NCI-H2029 treated with DMSO at 0.1 percent for 48 hours (cell line): ENCODE data around the gene TSEN2.
"Not testable (repeated sequence)": the region's sequence is repeated elsewhere in the genome, so short reads cannot be mapped to it uniquely, and the experiment has no call there.

Experiments
- DNase-seq: peaks from one replicate; lab custom pipeline; 2025; lab: John Stamatoyannopoulos, UW

TSEN2 gene

GRCh38 chr3:12484198-12484982 lies at the start of gene TSEN2:
TSEN2 (plus strand) TSS chr3:12484480; CDS start chr3:12489801, 5,321 bp downstream.
- DNase-seq, result peak; percentile 88

- no peak for DNase-seq
Observed at GRCh38 chr3:12436514-12437220, 47.6 kb upstream of the TSEN2 start.

GRCh38 chr3:12437221-12437605 lies 47.1 kb upstream of the TSEN2 start:
- no peak for DNase-seq

GRCh38 chr3:12437861-12438260 lies 46.4 kb upstream of the TSEN2 start:
- DNase-seq, result no peak

- no peak for DNase-seq
Observed at GRCh38 chr3:12438318-12438717, 46.0 kb upstream of the TSEN2 start.

- no peak for DNase-seq
Observed at GRCh38 chr3:12439161-12439940, 44.9 kb upstream of the TSEN2 start.

- no peak for DNase-seq
Observed at GRCh38 chr3:12440927-12441714, 43.2 kb upstream of the TSEN2 start.

- peak; percentile 23 for DNase-seq
Observed at GRCh38 chr3:12442654-12443501, 41.4 kb upstream of the TSEN2 start.

- DNase-seq, result no peak
Observed at GRCh38 chr3:12443781-12444522, 40.3 kb upstream of the TSEN2 start.

- no peak for DNase-seq
Observed at GRCh38 chr3:12444582-12445471, 39.5 kb upstream of the TSEN2 start.

- DNase-seq, result no peak
Observed at GRCh38 chr3:12445523-12446240, 38.6 kb upstream of the TSEN2 start.

- no peak for DNase-seq
Observed at GRCh38 chr3:12446298-12446697, 38.0 kb upstream of the TSEN2 start.

- no peak for DNase-seq
Observed at GRCh38 chr3:12447075-12447474, 37.2 kb upstream of the TSEN2 start.

GRCh38 chr3:12448404-12449202 lies 35.7 kb upstream of the TSEN2 start:
- DNase-seq, result not testable (repeated sequence)

GRCh38 chr3:12449889-12450682 lies 34.2 kb upstream of the TSEN2 start:
- DNase-seq, result peak; percentile 7

- DNase-seq, result no peak
Observed at GRCh38 chr3:12451481-12451880, 32.8 kb upstream of the TSEN2 start.

GRCh38 chr3:12451960-12452359 lies 32.3 kb upstream of the TSEN2 start:
- DNase-seq, result no peak
